A549 (cell line): ENCODE results near the gene PROX2. TPM values are rescaled to one million over a fixed set of nuclear protein-coding genes. Genes with fewer than 3 reads are reported as not detected.

Experiments
- ATAC-seq, 2 experiments: fragments of 200-7000 bp in 1 of 2; fragments of >200 bp in 1 of 2; cut with Nextera tagmentation in 1 of 2; cut with Tn5 transposase in 1 of 2; 3 replicates each; pipeline versions ENCODE4 v1.8.0 to v1.9.1; 2018 to 2020; ENCODE audit warnings: mild to moderate bottlenecking in 1 of 2, moderate library complexity in 1 of 2
- CTCF ChIA-PET: fragments of 300-600 bp; sonication (Branson Sonifier 250); formaldehyde crosslinking; extraction: SDS; loops from one replicate; lab custom pipeline; 2021; ENCODE audit warnings: antibody characterized with exemption, inconsistent platforms; lab: Yijun Ruan, JAX
- POLR2A ChIA-PET: fragments of 350-600 bp; formaldehyde crosslinking; extraction: SDS; loops from one replicate; lab custom pipeline; 2021; ENCODE audit warnings: antibody characterized with exemption, inconsistent platforms; lab: Yijun Ruan, JAX
- DNase-seq, 2 experiments: peaks; one replicate each; pipeline versions ENCODE4 v3.0.0 to v3.0.0-alpha.2; 2011 to 2016; ENCODE audit warnings: low read depth in 1 of 2, low spot score in 1 of 2
- FAIRE-seq: peaks from 2 replicates; lab custom pipeline; 2011; peaks lifted over from hg19 to GRCh38; lab: Jason Lieb, UNC
- H3K27ac ChIP-seq, 2 experiments: fragments of >200 bp; sonication (Bioruptor Twin); formaldehyde crosslinking; 3 replicates each; pipeline ENCODE4 v1.5.1; 2016 to 2017
- H3K4me1 ChIP-seq: fragments of >200 bp; sonication (Bioruptor Twin); formaldehyde crosslinking; 3 replicates; pipeline ENCODE4 v1.6.1; 2016
- H3K4me2 ChIP-seq: fragments of >200 bp; sonication (Bioruptor Twin); formaldehyde crosslinking; 3 replicates; pipeline ENCODE4 v1.6.1; 2016
- H3K4me3 ChIP-seq: fragments of >200 bp; sonication (Bioruptor Twin); formaldehyde crosslinking; 3 replicates; pipeline ENCODE4 v1.5.1; 2016
- H3K9me3 ChIP-seq: fragments of >200 bp; sonication (Bioruptor Twin); formaldehyde crosslinking; 3 replicates; pipeline ENCODE4 v1.6.1; 2016
- CBX8 ChIP-seq: fragments of 200-600 bp; sonication (generic); IDR thresholded peaks from 2 replicates; pipeline ENCODE4 v1.6.1; 2016
- EHMT2 ChIP-seq: fragments of 200-600 bp; sonication (generic); IDR thresholded peaks from 2 replicates; pipeline ENCODE4 v1.6.1; 2016; ENCODE audit warnings: antibody characterized with exemption, low read depth, mild to moderate bottlenecking, moderate library complexity
- ELK1 ChIP-seq: fragments of 150-350 bp; IDR thresholded peaks from 2 replicates; pipeline ENCODE4 v1.6.1; 2014; ENCODE audit warnings: low read depth, mild to moderate bottlenecking, low read length
- ESRRA ChIP-seq: fragments of 150-350 bp; IDR thresholded peaks from 2 replicates; pipeline ENCODE4 v1.6.1; 2014; ENCODE audit warnings: mild to moderate bottlenecking, low read length, borderline replicate concordance
- FOSB ChIP-seq: fragments of 250-450 bp; sonication (Bioruptor Pico); IDR thresholded peaks from 2 replicates; pipeline ENCODE4 v1.5.0; 2020; ENCODE audit warnings: mild to moderate bottlenecking, moderate library complexity
- FOXS1 ChIP-seq: fragments of 250-450 bp; sonication (Bioruptor Pico); IDR thresholded peaks from 2 replicates; pipeline ENCODE4 v1.5.0; 2020; ENCODE audit warnings: mild to moderate bottlenecking, moderate library complexity
- HEYL ChIP-seq: fragments of 250-450 bp; sonication (Bioruptor Pico); IDR thresholded peaks from 2 replicates; pipeline ENCODE4 v1.8.0; 2021; ENCODE audit warnings: mild to moderate bottlenecking, moderate library complexity
- HMGXB4 ChIP-seq: fragments of 250-450 bp; sonication (Bioruptor Pico); IDR thresholded peaks from 2 replicates; pipeline ENCODE4 v1.5.0; 2021; ENCODE audit warnings: mild to moderate bottlenecking, moderate library complexity, borderline replicate concordance
- HOXB13 ChIP-seq: fragments of 250-450 bp; sonication (Bioruptor Pico); IDR thresholded peaks from 2 replicates; pipeline ENCODE4 v1.5.0; 2020; ENCODE audit warnings: low read depth, mild to moderate bottlenecking, moderate library complexity
- HOXB5 ChIP-seq: fragments of 250-450 bp; sonication (Bioruptor Pico); IDR thresholded peaks from 2 replicates; pipeline ENCODE4 v1.5.0; 2020; ENCODE audit warnings: mild to moderate bottlenecking, moderate library complexity
- KDM1A ChIP-seq: fragments of 200-600 bp; sonication (generic); IDR thresholded peaks from 2 replicates; pipeline ENCODE4 v1.6.1; 2016; ENCODE audit warnings: low read depth, mild to moderate bottlenecking
- KDM5A ChIP-seq: fragments of 200-600 bp; sonication (generic); IDR thresholded peaks from 2 replicates; pipeline ENCODE4 v1.6.1; 2016; ENCODE audit warnings: antibody characterized with exemption, mild to moderate bottlenecking
- MAZ ChIP-seq: fragments of 150-350 bp; IDR thresholded peaks from 2 replicates; pipeline ENCODE4 v1.6.1; 2014; ENCODE audit warnings: antibody characterized with exemption, low read depth, low read length, borderline replicate concordance
- NFE2L2 ChIP-seq: fragments of 150-350 bp; conservative IDR thresholded peaks from 2 replicates; pipeline ENCODE4 v1.6.1; 2014; ENCODE audit warnings: low read length
- PBX3 ChIP-seq: IDR thresholded peaks from 2 replicates; pipeline ENCODE4 v1.6.1; 2012
- PHF8 ChIP-seq: fragments of 200-600 bp; sonication (generic); IDR thresholded peaks from 2 replicates; pipeline ENCODE4 v1.6.1; 2016; ENCODE audit warnings: low read depth, mild to moderate bottlenecking, antibody characterized with exemption, moderate library complexity, borderline replicate concordance
- POLR2A ChIP-seq: IDR thresholded peaks from 2 replicates; pipeline ENCODE4 v1.6.1; 2012; ENCODE audit warnings: mild to moderate bottlenecking, low read length
- RNF2 ChIP-seq: fragments of 200-600 bp; sonication (generic); IDR thresholded peaks from 2 replicates; pipeline ENCODE4 v1.6.1; 2016; ENCODE audit warnings: low read depth, mild to moderate bottlenecking, antibody characterized with exemption, moderate library complexity, borderline replicate concordance
- SMC3 ChIP-seq: fragments of >200 bp; sonication (Bioruptor Twin); formaldehyde crosslinking; IDR thresholded peaks from 3 replicates; pipeline ENCODE4 v1.6.1; 2018; ENCODE audit warnings: inconsistent platforms
- SREBF2 ChIP-seq: fragments of 450-650 bp; IDR thresholded peaks from 2 replicates; pipeline ENCODE4 v1.6.1; 2014; ENCODE audit warnings: mild to moderate bottlenecking, moderate library complexity
- TP53 ChIP-seq: fragments of 250-450 bp; sonication (Bioruptor Pico); IDR thresholded peaks from 2 replicates; pipeline ENCODE4 v1.5.0; 2021; ENCODE audit warnings: mild to moderate bottlenecking, moderate library complexity
- USF2 ChIP-seq: fragments of 450-650 bp; IDR thresholded peaks from 2 replicates; pipeline ENCODE4 v1.6.1; 2014; ENCODE audit warnings: antibody characterized with exemption
- ZC3H11A ChIP-seq: fragments of 450-650 bp; IDR thresholded peaks from 2 replicates; pipeline ENCODE4 v1.6.1; 2014; ENCODE audit warnings: antibody characterized with exemption, mild to moderate bottlenecking
- ZSCAN20 ChIP-seq: fragments of 250-450 bp; sonication (Bioruptor Pico); IDR thresholded peaks from 2 replicates; pipeline ENCODE4 v1.8.0; 2022; ENCODE audit warnings: mild to moderate bottlenecking, moderate library complexity
- WGBS: methylation state at CpG from one replicate; pipeline ENCODE4 v1.1.6; 2017; ENCODE audit errors: missing lambda C conversion rate; 5-methylcytosine and 5-hydroxymethylcytosine counted together
- polyA plus RNA-seq, 4 experiments: library from polyadenylated mRNA; depleted of rRNA in 3 of 4; stranded (reverse); fragments of >200 nt; fragmentation: RNase III in 1 of 4; extraction: RNeasy Plus Mini Kit Qiagen cat#74134 plus additional on column Dnase treatment in 1 of 4; gene quantifications; 2 replicates in 3 of 4; 3 replicates in 1 of 4; pipeline ENCODE4 v1.2.3, GENCODE V29; 2011 to 2017

The PROX2 gene
- polyA plus RNA-seq, 2 of the 4 experiments (the other 2 are of a cell fraction): not detected

- TF ChIP-seq CBX8 (no peak), RNF2 (no peak), PBX3 (no peak), ZC3H11A (no peak), TP53 (no peak), FOXS1 (CRISPR knock-in tag) (no peak), MAZ (no peak), USF2 (no peak), POLR2A (no peak), SMC3 (no peak), KDM5A (no peak), ZSCAN20 (no peak), HOXB13 (CRISPR knock-in tag) (no peak), KDM1A (no peak), SREBF2 (no peak), HMGXB4 (CRISPR knock-in tag) (no peak), NFE2L2 (no peak)
- DNase-seq: no peak
- Histone ChIP-seq H3K27ac (no peak overlapping the region), H3K9me3 (no peaks in the 10 kb centered on the region), H3K4me1 (peaks cover 9% of the 10 kb centered on the region; the same call in 2 of the 3 replicates), H3K4me3 (no peak overlapping the region), H3K4me2 (no peak overlapping the region)
- 84% methylated on average over 10 of the region's 10 CpGs for WGBS
- ChIA-PET POLR2A (no interaction called here), CTCF (interaction anchor here (0.7 to 12.5 kb wide), 7 partner anchors 18 to 176 kb away, joined by 3 to 226 read pairs (median 4); no protein-coding TSS in a partner anchor)
- no peak for FAIRE-seq
- no peak for ATAC-seq
Observed at GRCh38 chr14:74912801-74913200, 36.9 kb upstream of the PROX2 start.

GRCh38 chr14:74912111-74912510 is 36.2 kb upstream of the PROX2 start:
- DNase-seq (no peak), FAIRE-seq (no peak), ATAC-seq (no peak)
- H3K4me3 ChIP-seq: no peak overlapping the region
- peak overlapping the region in 1 of 2 experiments; percentile 49; a peak in 2 of 6 replicates for H3K27ac ChIP-seq
- POLR2A ChIA-PET: no interaction called here
- peaks cover 9% of the 10 kb centered on the region; the same call in 2 of the 3 replicates for H3K4me1 ChIP-seq
- CTCF ChIA-PET: interaction anchor here (1.0 to 12.5 kb wide), 9 partner anchors 10 to 391 kb away, joined by 3 to 226 read pairs (median 4); partner anchors contain the start of gene RPS6KL1
- H3K4me2 ChIP-seq: no peak overlapping the region
- H3K9me3 ChIP-seq: no peaks in the 10 kb centered on the region
- TF ChIP-seq PHF8 (no peak), HOXB13 (CRISPR knock-in tag) (no peak), HEYL (CRISPR knock-in tag) (no peak), HOXB5 (CRISPR knock-in tag) (no peak), FOSB (CRISPR knock-in tag) (no peak)
- WGBS: no CpG with 5 or more reads among the region's 6 CpGs

GRCh38 chr14:74911704-74912103 is 35.8 kb upstream of the PROX2 start:
- no peak overlapping the region for H3K4me3 ChIP-seq
- H3K9me3 ChIP-seq: no peaks in the 10 kb centered on the region
- ATAC-seq (no peak), DNase-seq (no peak), FAIRE-seq (no peak)
- WGBS: 58% methylated on average over 5 of the region's 5 CpGs
- H3K4me2 ChIP-seq: no peak overlapping the region
- ChIA-PET CTCF (interaction anchor here (1.0 to 12.5 kb wide), 8 partner anchors 11 to 392 kb away, joined by 3 to 226 read pairs (median 4); partner anchors contain the start of gene RPS6KL1), POLR2A (no interaction called here)
- H3K27ac ChIP-seq: peak overlapping the region in 1 of 2 experiments; percentile 49; a peak in 2 of 6 replicates
- H3K4me1 ChIP-seq: peaks cover 9% of the 10 kb centered on the region; the same call in 2 of the 3 replicates
- TF ChIP-seq HMGXB4 (CRISPR knock-in tag) (no peak), ELK1 (no peak), ESRRA (no peak), EHMT2 (no peak)
